Nephron (organoid): ENCODE data around the gene GLUD2.
"Not testable (repeated sequence)": the region's sequence is repeated elsewhere in the genome, so short reads cannot be mapped to it uniquely, and the experiment has no call there.

ENCODE experiments used
- H3K27ac Mint-ChIP-seq, 3 experiments: 2 replicates each; pipeline ENCODE4 v1.8.0; 2020; ENCODE audit warnings: mixed read lengths in 3 of 3, mild to moderate bottlenecking in 2 of 3, moderate library complexity in 1 of 3
- H3K27me3 Mint-ChIP-seq: 2 replicates; pipeline ENCODE4 v1.8.0; 2021; ENCODE audit warnings: low read depth, mild to moderate bottlenecking, moderate library complexity, mixed read lengths
- H3K36me3 Mint-ChIP-seq: 2 replicates; pipeline ENCODE4 v1.8.0; 2020; ENCODE audit warnings: low read depth, mixed read lengths
- H3K4me1 Mint-ChIP-seq: 2 replicates; pipeline ENCODE4 v1.8.0; 2020; ENCODE audit warnings: mixed read lengths
- H3K4me3 Mint-ChIP-seq, 3 experiments: 2 replicates each; pipeline ENCODE4 v1.8.0; 2020; ENCODE audit warnings: mild to moderate bottlenecking in 3 of 3, mixed read lengths in 3 of 3, moderate library complexity in 2 of 3
- H3K9me3 Mint-ChIP-seq: 2 replicates; pipeline ENCODE4 v1.8.0; 2020; ENCODE audit warnings: mixed read lengths
- CTCF ChIP-seq, 3 experiments: fragments of 200-600 bp; sonication (generic); IDR thresholded peaks; one replicate each; pipeline ENCODE4 v1.5.0; 2021; ENCODE audit warnings: antibody characterized with exemption in 3 of 3; ENCODE audit not compliant: unreplicated experiment in 3 of 3

Gene GLUD2

GRCh38 chrX:121047441-121048419 lies at the start of gene GLUD2:
Gene GLUD2 (plus strand): TSS chrX:121047610. CDS start chrX:121047685, 75 bp downstream.
- H3K4me3 Mint-ChIP-seq, result peak within 1 kb of the TSS; percentile 76 to 79 (median 77)

DNA sequence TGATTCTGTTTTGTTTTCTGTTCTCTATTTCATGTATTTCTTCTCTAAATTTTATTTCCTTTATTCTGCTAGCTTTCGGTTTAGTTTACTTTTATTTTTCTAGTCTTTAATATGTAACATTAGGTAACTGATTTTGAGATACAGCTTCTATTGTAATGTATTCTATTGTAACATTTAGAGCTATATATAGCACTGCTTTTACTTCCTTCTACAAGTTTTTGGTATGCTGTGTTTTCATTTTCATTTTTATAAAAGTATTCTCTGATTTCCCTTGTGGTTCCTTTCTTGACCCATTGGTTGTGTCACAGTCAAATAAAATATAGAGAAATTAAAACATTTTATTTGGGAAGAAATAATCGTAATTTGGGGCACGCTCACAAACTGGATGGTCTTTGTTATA lies 48.0 kb upstream of the GLUD2 start:
- no peaks in the 10 kb centered on the region for H3K4me1 Mint-ChIP-seq
- H3K27ac Mint-ChIP-seq, result no peak overlapping the region
- H3K27me3 Mint-ChIP-seq, result no peaks in the 10 kb centered on the region
- no peak for TF ChIP-seq CTCF (IDR thresholded peaks at IDR 0.05; ENCODE audit: unreplicated experiment in 3 of 3)
- H3K4me3 Mint-ChIP-seq, result no peak overlapping the region
- no peaks in the 10 kb centered on the region for H3K36me3 Mint-ChIP-seq
- H3K9me3 Mint-ChIP-seq, result no peaks in the 10 kb centered on the region

More at GRCh38 chrX:121047441-121048419, at the start of gene GLUD2:
- not testable (repeated sequence) for H3K27ac Mint-ChIP-seq, H3K36me3 Mint-ChIP-seq, H3K27me3 Mint-ChIP-seq, H3K4me1 Mint-ChIP-seq
- TF ChIP-seq CTCF (IDR thresholded peaks at IDR 0.05; ENCODE audit: unreplicated experiment in 3 of 3), result peak in 1 of 3 experiments; percentile 39
- peaks cover 22% of the 10 kb centered on the region for H3K9me3 Mint-ChIP-seq

DNA sequence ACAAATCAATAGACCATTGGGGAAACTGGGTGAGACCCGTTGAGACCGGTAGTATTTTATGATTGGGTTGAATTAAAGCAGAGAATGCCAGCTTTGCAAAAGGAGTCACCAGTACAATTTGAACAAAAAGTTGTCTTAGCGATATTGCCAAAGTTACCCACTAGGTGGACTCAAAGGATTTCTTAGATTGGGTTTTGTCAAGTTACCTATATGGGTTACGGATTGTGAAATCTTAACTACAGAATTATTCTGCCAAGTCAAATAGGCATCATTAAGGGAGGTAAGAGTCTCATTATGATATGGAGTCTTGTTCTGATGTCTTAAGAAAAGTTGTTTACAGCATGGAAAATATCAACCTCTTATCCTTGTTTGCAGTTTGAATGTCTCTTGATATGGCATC lies 46.8 kb upstream of the GLUD2 start:
- Mint-ChIP-seq H3K27me3 (no peaks in the 10 kb centered on the region), H3K9me3 (no peaks in the 10 kb centered on the region), H3K36me3 (no peaks in the 10 kb centered on the region), H3K4me1 (no peaks in the 10 kb centered on the region), H3K27ac (no peak overlapping the region), H3K4me3 (no peak overlapping the region)
- peak in 2 of 3 experiments; percentile 15 to 16 for TF ChIP-seq CTCF (IDR thresholded peaks at IDR 0.05; ENCODE audit: unreplicated experiment in 3 of 3)

GRCh38 chrX:121008920-121009319 lies 38.5 kb upstream of the GLUD2 start:
- peaks cover 9% of the 10 kb centered on the region for H3K9me3 Mint-ChIP-seq
- no peak for TF ChIP-seq CTCF (IDR thresholded peaks at IDR 0.05; ENCODE audit: unreplicated experiment in 3 of 3)
- H3K36me3 Mint-ChIP-seq, result no peaks in the 10 kb centered on the region
- no peak overlapping the region for H3K27ac Mint-ChIP-seq
- no peaks in the 10 kb centered on the region for H3K4me1 Mint-ChIP-seq
- H3K27me3 Mint-ChIP-seq, result peaks cover 8% of the 10 kb centered on the region
- no peak overlapping the region for H3K4me3 Mint-ChIP-seq

DNA sequence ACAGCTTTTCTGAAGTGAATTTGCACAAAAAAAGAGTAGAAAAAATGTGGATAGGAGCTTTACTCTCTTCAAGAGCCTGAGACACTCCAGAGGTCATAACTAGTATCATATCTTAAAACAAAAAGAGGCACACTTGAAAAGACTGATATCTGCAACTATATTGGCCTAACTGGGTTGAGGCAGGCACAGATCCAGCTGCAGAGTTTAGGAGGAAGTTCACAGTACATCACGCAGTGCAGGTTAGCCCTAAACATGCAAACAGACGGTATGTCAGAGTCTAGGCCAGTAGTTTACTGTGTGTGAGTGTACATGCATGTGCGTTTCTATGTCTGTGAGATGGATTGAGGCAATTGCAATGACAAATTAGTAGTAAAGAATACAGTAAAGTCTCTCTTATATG lies 37.6 kb upstream of the GLUD2 start:
- no peak for TF ChIP-seq CTCF (IDR thresholded peaks at IDR 0.05; ENCODE audit: unreplicated experiment in 3 of 3)
- Mint-ChIP-seq H3K4me1 (no peaks in the 10 kb centered on the region), H3K27ac (no peak overlapping the region)

More for the DNA sequence above, 37.6 kb upstream of the GLUD2 start:
- no peak overlapping the region for H3K4me3 Mint-ChIP-seq
- no peaks in the 10 kb centered on the region for H3K36me3 Mint-ChIP-seq
- H3K27me3 Mint-ChIP-seq, result peaks cover 8% of the 10 kb centered on the region
- peaks cover 9% of the 10 kb centered on the region for H3K9me3 Mint-ChIP-seq
